Ovary (tissue), 9 donors: Measurements from ENCODE around the gene IGFBP7. TPM values are rescaled to one million over a fixed set of nuclear protein-coding genes. Genes with fewer than 3 reads are reported as not detected.

Source experiments
- DNase-seq, 5 donors: peaks; one replicate each; pipeline ENCODE4 v3.0.0-alpha.2; 2019 to 2020
- H3K27ac ChIP-seq, 2 donors: fragments of 200-600 bp; one replicate each; pipeline versions ENCODE4 v1.5.1 to v1.8.0; 2019 to 2022
- H3K27me3 ChIP-seq: fragments of 200-600 bp; one replicate; pipeline ENCODE4 v1.8.0; 2022
- H3K36me3 ChIP-seq: fragments of 200-600 bp; sonication (generic); one replicate; pipeline ENCODE4 v1.5.1; 2019
- H3K4me1 ChIP-seq: one replicate; pipeline ENCODE4 v1.8.1; 2013; ENCODE audit warnings: mild to moderate bottlenecking, moderate library complexity; ENCODE audit not compliant: insufficient read depth
- H3K4me3 ChIP-seq: fragments of 200-600 bp; sonication (generic); one replicate; pipeline ENCODE4 v1.5.1; 2017
- H3K9me3 ChIP-seq, 2 donors: fragments of 200-600 bp in 1 of 2; sonication (generic) in 1 of 2; one replicate each; pipeline versions ENCODE4 v1.5.1 to v1.8.1; 2013 to 2019; ENCODE audit warnings: mild to moderate bottlenecking in 1 of 2, moderate library complexity in 1 of 2
- CTCF ChIP-seq, 3 donors: fragments of 450-650 bp in 2 of 3; fragments of 200-600 bp in 1 of 3; IDR thresholded peaks; one replicate each; pipeline versions ENCODE4 v1.5.1 to v1.8.0; 2016 to 2022; ENCODE audit warnings: antibody characterized with exemption in 3 of 3, mild to moderate bottlenecking in 1 of 3
- EP300 ChIP-seq: sonication (generic); formaldehyde crosslinking; IDR thresholded peaks from one replicate; pipeline ENCODE4 v1.6.1; 2017; ENCODE audit warnings: antibody characterized with exemption
- POLR2A ChIP-seq: fragments of 450-650 bp; IDR thresholded peaks from one replicate; pipeline ENCODE4 v1.6.1; 2017; ENCODE audit warnings: antibody characterized with exemption, mild to moderate bottlenecking, moderate library complexity
- WGBS, 3 donors: extraction: QIAGEN DNeasy Blood & Tissue Kit in 1 of 3; methylation state at CpG; one replicate each; pipeline versions ENCODE4 v1.1.5 to v1.1.7; 2013 to 2017; 5-methylcytosine and 5-hydroxymethylcytosine counted together
- intact Hi-C, 4 donors: fragments of 100-400 bp; cut with DNase I; formaldehyde crosslinking; loops; one replicate each; pipeline versions ENCODE4 v1.11.0 to v1.15.1; 2022 to 2023
- polyA plus RNA-seq, 2 donors: library from polyadenylated mRNA; stranded (reverse); fragments of 200-250 nt in 1 of 2; fragments of 350-450 nt in 1 of 2; fragmentation: Illumina TruSeq in 1 of 2; extraction: RNeasy Lipid Tissue Mini Kit (QIAGEN cat#74804) in 1 of 2; gene quantifications; one replicate each; pipeline ENCODE4 v1.2.3, GENCODE V29; 2013 to 2014
- total RNA-seq, 7 donors: library from RNA; depleted of rRNA in 2 of 7; stranded (reverse); fragments of >200 nt in 2 of 7; fragmentation: NEBNext Ultra II Directional in 3 of 7; extraction: Animal tissue kit (Norgen Biotek cat#: 25700) in 3 of 7; gene quantifications; one replicate each; pipeline versions ENCODE4 v1.1.0 to v1.2.4, GENCODE V29; 2016 to 2023
- donor health status: DM: no; HTN: no; CAD: no; lungs with moderate emphysema.
- donor health status: DM: no; HTN: no; CAD: no.
- donor health status: Bipolar disorder and iron deficiency.
- donor health status: DM: yes; HTN: yes; CAD: no.
- donor health status: DM: no; HTN: no; CAD: no.
- donor health status: DM: yes; HTN: yes; CAD: no.

Gene IGFBP7
- total and polyA plus RNA-seq, 9 donors, result 96.8 to 4,468 (median 359) TPM

- H3K27me3 ChIP-seq, result no peaks in the 10 kb centered on the region
- peaks cover 18% of the 10 kb centered on the region for H3K4me1 ChIP-seq
- no peaks in the 10 kb centered on the region for H3K36me3 ChIP-seq
- 43 to 57% (median 43%) methylated on average over 2 of the region's 2 CpGs for WGBS, 3 donors
- DNase-seq, result no peak
- TF ChIP-seq EP300 (no peak), CTCF (IDR thresholded peaks at IDR 0.05) (no peak), POLR2A (no peak)
- intact Hi-C loops, result loop anchor here in 1 of 4 donors (5.0 kb wide), 1 partner anchor 123 kb away; no protein-coding TSS in a partner anchor
- H3K9me3 ChIP-seq, result no peaks in the 10 kb centered on the region
- no peak overlapping the region for H3K27ac ChIP-seq
- no peak overlapping the region for H3K4me3 ChIP-seq
Observed at GRCh38 chr4:57039345-57039744, 70.8 kb downstream of the IGFBP7 start.

- intact Hi-C loops, result loop anchor here in 1 of 4 donors (5.0 kb wide), 1 partner anchor 124 kb away; no protein-coding TSS in a partner anchor
- no peak overlapping the region for H3K27ac ChIP-seq
- peaks cover 12% of the 10 kb centered on the region for H3K4me1 ChIP-seq
Observed at GRCh38 chr4:57037982-57038604, 72.1 kb downstream of the IGFBP7 start.

GRCh38 chr4:57034520-57034919 lies 75.7 kb downstream of the IGFBP7 start:
- Histone ChIP-seq H3K27ac (no peak overlapping the region), H3K27me3 (no peaks in the 10 kb centered on the region), H3K4me3 (no peak overlapping the region), H3K36me3 (no peaks in the 10 kb centered on the region), H3K9me3 (no peaks in the 10 kb centered on the region), H3K4me1 (peaks cover 1% of the 10 kb centered on the region)
- WGBS, 3 donors, result 74 to 87% (median 84%) methylated on average over 3 of the region's 3 CpGs
- TF ChIP-seq CTCF (IDR thresholded peaks at IDR 0.05), result no peak
- no peak for TF ChIP-seq POLR2A
- TF ChIP-seq EP300, result no peak
- intact Hi-C loops, result no loop called here
- DNase-seq, result no peak

More at GRCh38 chr4:57037982-57038604, 72.1 kb downstream of the IGFBP7 start:
- WGBS, 3 donors, result 50 to 59% (median 51%) methylated on average over 15 of the region's 15 CpGs
- Histone ChIP-seq H3K4me3 (no peak overlapping the region), H3K36me3 (no peaks in the 10 kb centered on the region), H3K9me3 (no peaks in the 10 kb centered on the region), H3K27me3 (no peaks in the 10 kb centered on the region)
- peak; percentile 60 to 87 (median 77) for DNase-seq
- TF ChIP-seq EP300 (no peak), CTCF (IDR thresholded peaks at IDR 0.05) (peak; percentile 60 to 66 (median 65)), POLR2A (no peak)

GRCh38 chr4:57023104-57023503 lies 87.1 kb downstream of the IGFBP7 start:
- no peak overlapping the region for H3K4me3 ChIP-seq
- H3K27ac ChIP-seq, result no peak overlapping the region
- H3K4me1 ChIP-seq, result peaks cover 2% of the 10 kb centered on the region
- WGBS, 3 donors, result 72 to 82% (median 75%) methylated on average over 4 of the region's 4 CpGs
- no peaks in the 10 kb centered on the region for H3K36me3 ChIP-seq
- intact Hi-C loops, result no loop called here
- no peak for TF ChIP-seq CTCF (IDR thresholded peaks at IDR 0.05)
- TF ChIP-seq POLR2A, result no peak
- no peak for TF ChIP-seq EP300
- H3K9me3 ChIP-seq, result no peaks in the 10 kb centered on the region
- no peak for DNase-seq
- H3K27me3 ChIP-seq, result no peaks in the 10 kb centered on the region
